GM19023 (cell line): ENCODE measurements around the gene CCDC124.
"Not testable (repeated sequence)": the region's sequence is repeated elsewhere in the genome, so short reads cannot be mapped to it uniquely, and the experiment has no call there.

Experiments used
- ATAC-seq: cut with Tn5 transposase; IDR thresholded peaks from one replicate; pipeline ENCODE4 v1.9.1; 2021; ENCODE audit warnings: mild to moderate bottlenecking, moderate library complexity; ENCODE audit not compliant: unreplicated experiment

CCDC124 gene

GRCh38 chr19:17977488-17977887, 44.7 kb downstream of the CCDC124 start:
- no peak for ATAC-seq

- ATAC-seq, result no peak
Observed at GRCh38 chr19:17981611-17982010, 48.8 kb downstream of the CCDC124 start.

- ATAC-seq, result no peak
Observed at GRCh38 chr19:17982430-17982829, 49.6 kb downstream of the CCDC124 start.

GRCh38 chr19:17985037-17985818, 52.4 kb downstream of the CCDC124 start:
- ATAC-seq, result no peak

GRCh38 chr19:17986569-17986968, 53.8 kb downstream of the CCDC124 start:
- ATAC-seq, result not testable (repeated sequence)

GRCh38 chr19:17988161-17988560, 55.3 kb downstream of the CCDC124 start:
- ATAC-seq, result no peak

GRCh38 chr19:17989425-17990094, 56.7 kb downstream of the CCDC124 start:
- ATAC-seq, result no peak

GRCh38 chr19:17993076-17993813, 60.4 kb downstream of the CCDC124 start:
- no peak for ATAC-seq
